H54 (cell line): ENCODE results near the gene TTC28.
"Not testable (repeated sequence)": the region's sequence is repeated elsewhere in the genome, so short reads cannot be mapped to it uniquely, and the experiment has no call there.

Experiments used
- DNase-seq: peaks from one replicate; pipeline ENCODE4 v3.0.0; 2011; ENCODE audit warnings: low spot score, mixed read lengths; ENCODE audit not compliant: insufficient read length
- FAIRE-seq: peaks from 3 replicates; lab custom pipeline; 2011; peaks lifted over from hg19 to GRCh38; lab: Jason Lieb, UNC
- POLR2A ChIP-seq: IDR thresholded peaks from 2 replicates; pipeline ENCODE4 v1.6.1; 2011; ENCODE audit warnings: low read depth, mild to moderate bottlenecking, low read length

The TTC28 gene

GRCh38 chr22:28650463-28650862, 29.2 kb downstream of the TTC28 start:
- DNase-seq (no peak), FAIRE-seq (no peak)

DNA sequence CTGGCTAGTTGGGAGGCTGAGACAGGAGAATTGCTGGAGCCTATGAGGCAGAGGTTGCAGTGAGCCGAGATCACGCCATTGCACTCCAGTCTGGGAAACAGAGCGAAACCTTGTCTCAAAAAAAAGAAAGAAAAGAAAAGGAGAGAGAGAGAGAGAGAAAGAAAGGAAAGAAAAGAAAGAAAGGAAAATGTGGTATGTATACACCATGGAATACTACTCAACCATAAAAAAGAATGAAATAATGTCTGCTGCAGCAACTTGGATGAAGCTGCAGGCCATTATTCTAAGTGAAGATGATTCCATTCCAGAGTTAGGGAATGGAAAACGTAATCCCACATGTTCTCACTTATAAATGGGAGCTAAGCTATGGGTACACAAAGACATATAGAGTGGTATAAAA, 30.8 kb downstream of the TTC28 start:
- FAIRE-seq (no peak), DNase-seq (no peak)
- TF ChIP-seq POLR2A = no peak

More at GRCh38 chr22:28650463-28650862, 29.2 kb downstream of the TTC28 start:
- TF ChIP-seq POLR2A = no peak

DNA sequence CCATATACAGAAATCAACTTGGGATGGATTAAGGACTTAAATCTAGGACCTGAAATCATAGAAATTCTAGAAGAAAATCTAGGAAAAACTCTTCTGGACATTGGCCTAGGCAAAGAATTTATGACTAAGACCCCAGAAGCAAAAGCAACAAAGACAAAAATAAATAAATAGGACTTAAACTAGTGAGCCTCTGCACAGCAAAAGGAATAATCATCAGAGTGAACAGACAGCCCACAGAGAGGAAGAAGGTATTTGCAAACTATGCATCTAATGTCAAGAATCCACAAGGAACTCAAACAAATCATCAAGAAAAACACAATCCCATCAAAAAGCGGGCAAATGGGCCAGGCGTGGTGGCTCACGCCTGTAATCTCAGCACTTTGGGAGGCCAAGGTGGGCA, 32.4 kb downstream of the TTC28 start:
- FAIRE-seq (no peak), DNase-seq (no peak)
- TF ChIP-seq POLR2A = no peak

GRCh38 chr22:28639321-28639720, 40.3 kb downstream of the TTC28 start:
- DNase-seq (no peak), FAIRE-seq (no peak)
- no peak for TF ChIP-seq POLR2A

- no peak for TF ChIP-seq POLR2A
- DNase-seq (no peak), FAIRE-seq (no peak)
Measured at GRCh38 chr22:28637225-28637624, 42.4 kb downstream of the TTC28 start.

- DNase-seq (no peak), FAIRE-seq (no peak)
- no peak for TF ChIP-seq POLR2A
Measured at GRCh38 chr22:28630177-28630574, 49.5 kb downstream of the TTC28 start.

DNA sequence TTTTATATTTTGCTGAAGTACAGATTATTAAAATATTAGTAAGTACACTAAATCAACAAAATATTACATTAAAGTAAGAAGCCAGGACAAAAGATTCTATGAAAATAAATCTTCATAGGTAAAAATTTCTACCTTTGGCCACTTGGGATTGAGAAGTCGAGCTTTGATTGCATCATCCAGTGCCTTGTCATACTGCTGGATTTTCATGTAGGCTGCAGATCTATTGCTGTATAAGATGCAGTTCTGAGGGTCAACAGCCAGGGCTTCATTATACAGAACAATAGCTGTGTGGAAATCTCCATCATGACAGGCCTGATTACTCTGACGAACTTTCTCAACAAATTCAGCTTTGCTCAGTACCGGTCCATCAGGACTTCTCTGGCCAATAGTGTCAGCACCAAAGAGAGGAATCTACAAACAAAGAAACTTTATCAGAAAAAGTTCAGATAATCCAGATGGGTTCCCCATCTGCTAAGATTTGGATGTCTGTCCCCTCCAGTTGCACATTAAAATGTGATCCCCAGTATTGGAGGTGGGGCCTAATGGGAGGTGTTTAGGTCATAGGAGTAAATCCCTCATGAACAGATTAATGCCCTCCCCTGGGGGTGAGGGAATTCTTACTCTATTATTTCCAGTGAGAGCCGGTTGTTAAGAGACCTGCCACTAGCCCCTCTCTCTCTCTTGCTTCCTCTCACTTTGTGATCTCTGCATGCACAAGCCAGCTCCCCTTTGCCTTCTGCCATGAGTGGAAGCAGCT, 50.0 kb downstream of the TTC28 start:
- no peak for TF ChIP-seq POLR2A
- no peak for DNase-seq
- FAIRE-seq = no peak

GRCh38 chr22:28628766-28629165, 50.9 kb downstream of the TTC28 start:
- no peak for TF ChIP-seq POLR2A
- no peak for FAIRE-seq

DNA sequence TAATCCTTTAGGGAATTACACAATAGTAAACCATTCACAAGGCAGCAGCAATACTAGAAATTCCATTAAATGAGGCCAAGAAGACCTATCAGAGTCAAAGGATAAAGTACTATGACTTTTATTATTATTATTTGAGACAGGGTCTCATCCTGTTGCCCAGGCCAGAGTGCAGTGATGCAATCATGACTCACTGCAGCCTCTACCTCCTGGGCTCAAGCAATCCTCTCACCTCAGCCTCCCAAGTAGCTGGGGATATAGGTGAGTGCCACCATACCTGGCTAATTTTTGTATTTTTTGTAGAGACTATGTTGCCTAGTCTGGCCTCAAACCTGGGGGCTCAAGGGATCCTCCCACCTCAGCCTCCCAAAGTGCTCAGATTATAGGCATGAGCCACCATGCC, 51.8 kb downstream of the TTC28 start:
- FAIRE-seq (no peak), DNase-seq (no peak)
- no peak for TF ChIP-seq POLR2A

More at GRCh38 chr22:28628766-28629165, 50.9 kb downstream of the TTC28 start:
- DNase-seq = no peak

- DNase-seq (no peak), FAIRE-seq (no peak)
- TF ChIP-seq POLR2A = no peak
Measured at GRCh38 chr22:28620244-28620922, 59.3 kb downstream of the TTC28 start.

DNA sequence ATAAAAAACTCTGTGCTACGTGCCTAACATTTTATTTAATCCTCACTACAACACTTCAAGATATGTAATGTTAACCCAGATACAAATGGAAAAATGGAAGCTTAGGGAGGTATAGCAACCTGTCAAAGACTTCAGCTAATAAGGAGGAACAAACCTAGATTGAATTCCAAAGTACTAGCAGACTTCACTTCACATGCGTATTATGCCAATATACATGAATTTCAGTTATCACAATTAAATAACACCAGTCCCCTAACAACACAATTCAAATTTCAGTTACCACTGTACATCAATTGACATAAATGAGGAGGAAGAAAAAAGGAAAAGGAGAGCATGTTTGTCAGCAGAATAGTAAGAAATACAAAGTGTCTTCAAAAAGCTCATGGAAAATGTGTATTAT, 60.4 kb downstream of the TTC28 start:
- no peak for DNase-seq
- no peak for TF ChIP-seq POLR2A
- FAIRE-seq = no peak

DNA sequence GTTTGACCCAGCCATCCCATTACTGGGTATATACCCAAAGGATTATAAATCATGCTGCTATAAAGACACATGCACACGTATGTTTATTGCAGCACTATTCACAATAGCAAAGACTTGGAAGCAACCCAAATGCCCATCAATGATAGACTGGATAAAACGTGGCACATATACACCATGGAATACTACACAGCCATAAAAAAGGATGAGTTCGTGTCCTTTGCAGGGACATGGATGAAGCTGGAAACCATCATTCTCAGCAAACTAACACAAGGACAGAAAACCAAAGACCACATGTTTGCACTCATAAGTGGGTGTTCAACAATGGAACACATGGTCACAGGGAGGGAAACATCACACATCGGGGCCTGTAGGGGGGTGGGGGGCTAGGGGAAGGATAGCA, 64.2 kb downstream of the TTC28 start:
- not testable (repeated sequence) for FAIRE-seq, DNase-seq

- no peak for TF ChIP-seq POLR2A
- FAIRE-seq = no peak
- DNase-seq = no peak
Measured at GRCh38 chr22:28609921-28610320, 69.7 kb downstream of the TTC28 start.

DNA sequence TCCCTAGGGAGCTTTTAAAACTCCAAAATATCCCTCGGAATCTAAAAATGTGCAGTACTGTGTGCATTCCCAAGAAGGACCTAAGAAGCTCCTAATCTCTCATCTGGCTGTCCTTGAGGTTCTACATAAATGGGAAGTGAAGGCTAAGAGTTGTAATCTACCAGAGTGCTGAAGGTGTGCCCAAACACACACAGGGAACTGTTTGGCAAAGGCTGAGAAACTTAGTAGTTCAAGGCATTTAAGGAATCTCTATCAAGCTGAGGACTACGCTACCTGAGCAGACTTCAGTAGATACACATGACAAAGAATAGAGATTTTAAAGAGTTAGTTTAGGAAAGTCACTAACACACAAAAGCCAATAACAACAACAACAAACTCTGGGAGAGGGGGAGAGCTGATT, 71.1 kb downstream of the TTC28 start:
- DNase-seq (no peak), FAIRE-seq (no peak)
- TF ChIP-seq POLR2A = no peak

- TF ChIP-seq POLR2A = no peak
- DNase-seq = no peak
- FAIRE-seq = no peak
Measured at GRCh38 chr22:28607795-28608194, 71.8 kb downstream of the TTC28 start.
